HepG2 (cell line): Measurements from ENCODE around the gene NABP2. TPM values are rescaled to one million over a fixed set of nuclear protein-coding genes. Genes with fewer than 3 reads are reported as not detected.

ENCODE experiments used
- CERS6 ChIP-seq: sonication (generic); formaldehyde crosslinking; IDR thresholded peaks from 2 replicates; pipeline ENCODE4 v1.5.0; 2020; ENCODE audit warnings: missing genetic modification reagents
- E2F5 ChIP-seq: sonication (generic); formaldehyde crosslinking; conservative IDR thresholded peaks from 2 replicates; pipeline ENCODE4 v1.4.0; 2020; ENCODE audit warnings: missing genetic modification reagents
- FOXK1 ChIP-seq: sonication (generic); formaldehyde crosslinking; IDR thresholded peaks from 2 replicates; pipeline ENCODE4 v1.4.0; 2020; ENCODE audit warnings: low read depth, missing genetic modification reagents, borderline replicate concordance
- KDM5A ChIP-seq: fragments of 200-600 bp; sonication (generic); IDR thresholded peaks from 2 replicates; pipeline ENCODE4 v1.7.0; 2018; ENCODE audit warnings: antibody characterized with exemption, mild to moderate bottlenecking, low read length, borderline replicate concordance
- MED13 ChIP-seq: sonication (generic); formaldehyde crosslinking; IDR thresholded peaks from 2 replicates; pipeline ENCODE4 v1.5.0; 2020; ENCODE audit warnings: missing genetic modification reagents
- MTA1 ChIP-seq: sonication (generic); formaldehyde crosslinking; IDR thresholded peaks from 2 replicates; pipeline ENCODE4 v1.4.0; 2020; ENCODE audit warnings: missing genetic modification reagents, mild to moderate bottlenecking, borderline replicate concordance
- MZF1 ChIP-seq: sonication (generic); formaldehyde crosslinking; IDR thresholded peaks from 2 replicates; pipeline ENCODE4 v1.8.1; 2023; ENCODE audit warnings: mild to moderate bottlenecking, missing genetic modification reagents, borderline replicate concordance
- NFE2 ChIP-seq: sonication (generic); formaldehyde crosslinking; IDR thresholded peaks from 2 replicates; pipeline ENCODE4 v1.4.0; 2020; ENCODE audit warnings: missing genetic modification reagents
- NFRKB ChIP-seq: fragments of 450-650 bp; IDR thresholded peaks from 2 replicates; pipeline ENCODE4 v1.6.1; 2017
- NR1H2 ChIP-seq: sonication (generic); formaldehyde crosslinking; IDR thresholded peaks from 2 replicates; pipeline ENCODE4 v1.8.1; 2022; ENCODE audit warnings: low read depth, missing genetic modification reagents, borderline replicate concordance
- POLR2A ChIP-seq, 2 experiments: IDR thresholded peaks; 2 replicates each; pipeline ENCODE4 v1.6.1; 2011; ENCODE audit warnings: low read depth in 2 of 2, low read length in 2 of 2, mild to moderate bottlenecking in 1 of 2, moderate library complexity in 1 of 2; ENCODE audit not compliant: insufficient read depth in 1 of 2
- RXRB ChIP-seq: IDR thresholded peaks from 2 replicates; pipeline ENCODE4 v1.6.1; 2016; ENCODE audit warnings: borderline replicate concordance, missing genetic modification reagents, missing compliant biosample characterization
- SP5 ChIP-seq: IDR thresholded peaks from 2 replicates; pipeline ENCODE4 v1.6.1; 2016; ENCODE audit warnings: low read depth, borderline replicate concordance
- STAG1 ChIP-seq: sonication (generic); formaldehyde crosslinking; IDR thresholded peaks from 2 replicates; pipeline ENCODE4 v1.4.0; 2020; ENCODE audit warnings: missing genetic modification reagents
- USF2 ChIP-seq, 2 experiments: sonication (generic) in 1 of 2; formaldehyde crosslinking in 1 of 2; IDR thresholded peaks; 2 replicates each; pipeline versions ENCODE4 v1.5.1 to v1.6.1; 2011 to 2020; ENCODE audit warnings: borderline replicate concordance in 1 of 2, low read depth in 1 of 2, low read length in 1 of 2, mild to moderate bottlenecking in 1 of 2, missing genetic modification reagents in 1 of 2, moderate library complexity in 1 of 2
- YY1 ChIP-seq: IDR thresholded peaks from 2 replicates; pipeline ENCODE4 v1.6.1; 2011; ENCODE audit warnings: low read length, low read depth, moderate library complexity, mild to moderate bottlenecking; ENCODE audit not compliant: insufficient read depth, insufficient replicate concordance
- ZBTB37 ChIP-seq: sonication (generic); formaldehyde crosslinking; IDR thresholded peaks from 2 replicates; pipeline ENCODE4 v1.4.0; 2020; ENCODE audit warnings: mild to moderate bottlenecking, missing genetic modification reagents
- ZFP41 ChIP-seq: sonication (generic); formaldehyde crosslinking; IDR thresholded peaks from 2 replicates; pipeline ENCODE4 v1.4.0; 2020; ENCODE audit warnings: mild to moderate bottlenecking, missing genetic modification reagents, borderline replicate concordance
- ZNF317 ChIP-seq: sonication (generic); formaldehyde crosslinking; IDR thresholded peaks from 2 replicates; pipeline ENCODE4 v1.5.0; 2020; ENCODE audit warnings: mild to moderate bottlenecking, missing genetic modification reagents
- ZNF337 ChIP-seq: sonication (generic); formaldehyde crosslinking; IDR thresholded peaks from 2 replicates; pipeline ENCODE4 v1.5.1; 2020; ENCODE audit warnings: missing genetic modification reagents, low read depth, mild to moderate bottlenecking, borderline replicate concordance
- ZNF574 ChIP-seq: sonication (generic); formaldehyde crosslinking; IDR thresholded peaks from 2 replicates; pipeline ENCODE4 v1.4.0; 2020; ENCODE audit warnings: missing genetic modification reagents
- polyA plus RNA-seq, 8 experiments: library from polyadenylated mRNA; depleted of rRNA in 3 of 8; stranded (reverse) in 7 of 8; unstranded in 1 of 8; fragments of >200 nt; fragmentation: Illumina TruSeq in 4 of 8; extraction: Trizol in 4 of 8; gene quantifications; 2 replicates each; pipeline versions ENCODE4 v1.2.1 to v1.2.3, GENCODE V29; 2011 to 2016; ENCODE audit warnings: low read depth in 4 of 8, missing spikeins in 1 of 8, mixed read lengths in 1 of 8; ENCODE audit not compliant: insufficient read depth in 1 of 8
- total RNA-seq, 5 experiments: library from RNA; depleted of rRNA; stranded (reverse); fragments of >200 nt; fragmentation: Illumina TruSeq; extraction: Trizol; gene quantifications; 2 replicates each; pipeline ENCODE4 v1.2.3, GENCODE V29; 2016; ENCODE audit warnings: low read depth in 1 of 5

The NABP2 gene
- total and polyA plus RNA-seq, 2 of the 13 experiments (the other 11 are each of a cell fraction or from before 2014, with no cell fraction given) = 33.2 to 35.5 TPM

GRCh38 chr12:56230432-56231183 is 6.5 kb downstream of the NABP2 start (continued):
- TF ChIP-seq POLR2A (IDR thresholded peaks at IDR 0.05; ENCODE audit: insufficient read depth in 1 of 2, low read depth in 2 of 2, low read length in 2 of 2) (peak; percentile 71 to 85; a peak in 3 of 4 replicates), ZNF337 (CRISPR knock-in tag) (no peak), RXRB (peak; percentile 41; the same call in 1 of the 2 replicates), NFRKB (no peak), MZF1 (no peak), USF2 (IDR thresholded peaks at IDR 0.05; ENCODE audit: low read depth, low read length) (no peak), USF2 (CRISPR knock-in tag; IDR thresholded peaks at IDR 0.05; ENCODE audit: borderline replicate concordance) (no peak), FOXK1 (CRISPR knock-in tag) (no peak), MED13 (no peak), ZNF317 (CRISPR knock-in tag) (no peak), NFE2 (CRISPR knock-in tag) (no peak), NR1H2 (CRISPR knock-in tag) (no peak), ZFP41 (CRISPR knock-in tag) (no peak), MTA1 (no peak), ZNF574 (CRISPR knock-in tag) (peak; percentile 52; the same call in 1 of the 2 replicates), ZBTB37 (CRISPR knock-in tag) (no peak), SP5 (no peak), CERS6 (CRISPR knock-in tag) (no peak), E2F5 (no peak), YY1 (no peak), KDM5A (peak; percentile 67; the same call in 1 of the 2 replicates), STAG1 (CRISPR knock-in tag) (no peak)
